Stimulated activated CD8-positive, alpha-beta memory T cell treated with anti-CD3 and anti-CD28 coated beads, Interleukin-12 subunit alpha, Interleukin-12 subunit beta, amount 100 ng/mL, for 4 hours (primary cell): ENCODE measurements around the gene MLKL.

Source experiments
- DNase-seq: peaks from one replicate; pipeline ENCODE4 v3.0.0-alpha.2; 2020; ENCODE audit warnings: low read depth

Gene MLKL

DNA sequence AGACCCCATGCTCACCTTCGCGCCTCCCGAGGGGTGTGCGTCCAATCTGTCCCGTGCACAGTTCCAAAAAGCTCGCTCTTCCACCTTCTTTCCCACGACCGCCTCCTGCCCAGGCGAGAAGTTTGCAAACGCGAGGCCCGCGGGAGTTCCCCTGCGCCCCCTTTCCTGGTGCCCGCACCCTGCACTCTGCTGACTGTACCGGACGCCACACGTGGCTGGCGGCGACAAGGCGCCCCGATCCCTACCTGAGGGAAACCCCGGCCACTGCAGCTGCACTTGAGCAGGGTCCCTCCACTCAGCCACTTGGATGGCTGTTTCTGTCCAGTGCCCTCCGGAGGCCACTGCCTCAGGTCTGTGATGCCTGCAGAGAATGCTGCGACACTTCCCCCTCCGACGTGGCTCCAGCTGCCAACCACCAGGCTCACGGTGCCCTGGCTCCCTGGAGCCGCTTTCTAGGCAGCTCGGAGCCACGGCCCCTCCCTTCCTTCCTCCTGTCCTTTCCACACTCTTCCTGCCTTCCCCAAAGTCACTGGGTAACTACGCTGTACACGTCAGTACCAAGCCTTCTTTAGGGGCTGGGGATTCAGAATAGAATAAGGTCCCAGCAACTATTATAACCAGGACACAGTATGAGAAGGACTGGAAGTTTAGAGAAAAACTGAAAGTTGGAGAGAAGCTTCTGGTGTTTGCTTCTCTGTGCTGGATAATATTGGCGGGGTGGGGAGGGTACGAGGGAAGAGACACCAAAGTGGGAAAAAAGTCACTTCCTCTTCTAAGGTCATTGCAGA is at the start of gene MLKL:
MLKL (minus strand) TSS at position 425 of the 788 bp plus-strand sequence. CDS start 5,105 bp downstream, outside the sequence.
- peak; percentile 57 for DNase-seq

DNA sequence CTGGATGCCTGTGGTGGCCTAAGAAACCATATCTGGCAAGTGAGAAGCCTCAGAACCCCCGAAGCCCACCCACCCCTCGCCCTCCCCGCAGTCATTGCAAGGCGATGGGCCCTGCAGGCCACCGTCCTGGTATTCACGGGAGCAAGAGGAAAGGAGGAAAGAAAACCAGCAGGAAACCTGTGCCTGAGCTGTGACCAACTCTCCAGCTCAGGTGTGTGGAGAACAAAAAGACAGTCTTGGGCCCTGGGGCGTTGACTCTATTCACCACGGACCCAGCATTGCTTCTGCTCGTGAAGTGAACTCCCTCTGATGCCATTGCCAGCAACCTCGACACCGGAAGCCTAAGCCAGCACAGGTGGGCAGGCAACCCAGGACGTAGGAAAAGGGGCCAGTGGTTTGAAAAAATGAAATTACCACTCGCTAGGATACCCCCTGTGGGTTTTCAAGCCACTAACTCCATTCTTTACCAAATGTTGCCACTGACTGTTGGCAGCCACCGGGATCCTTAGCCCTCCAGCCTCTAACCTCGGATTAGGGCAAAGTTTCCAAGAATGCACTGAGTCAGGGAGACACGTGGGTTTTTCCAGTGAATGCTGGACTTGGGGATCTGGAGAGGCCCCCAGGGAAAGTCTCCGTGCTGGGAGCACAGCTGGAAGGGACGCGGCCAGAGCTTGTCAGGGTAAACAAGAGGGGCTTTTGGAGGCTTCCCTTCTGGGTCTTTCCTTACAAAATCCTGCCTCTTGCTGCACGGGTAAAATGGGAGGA is 48.8 kb upstream of the MLKL start:
- DNase-seq = no peak

DNA sequence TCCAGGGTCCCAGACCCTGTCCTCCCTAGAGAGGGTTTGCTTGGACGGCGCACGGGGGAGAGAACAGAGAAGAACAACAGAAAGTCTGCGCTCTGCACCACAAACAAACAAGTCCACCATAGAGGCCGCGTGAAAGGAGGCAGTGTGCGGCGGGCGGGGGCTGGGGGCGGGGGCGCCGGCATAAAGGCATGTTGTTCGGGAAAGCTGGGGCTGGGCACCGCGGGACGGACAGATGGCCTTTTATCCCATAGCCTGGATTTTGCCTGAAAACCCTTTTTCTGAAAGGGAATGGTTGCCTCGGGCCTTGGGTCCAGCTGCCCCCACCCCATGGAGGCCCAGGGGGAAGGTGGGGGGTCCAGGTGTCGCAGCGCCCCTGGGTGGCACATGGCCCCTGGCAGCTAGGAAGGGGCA is 48.0 kb upstream of the MLKL start:
- DNase-seq = no peak

DNA sequence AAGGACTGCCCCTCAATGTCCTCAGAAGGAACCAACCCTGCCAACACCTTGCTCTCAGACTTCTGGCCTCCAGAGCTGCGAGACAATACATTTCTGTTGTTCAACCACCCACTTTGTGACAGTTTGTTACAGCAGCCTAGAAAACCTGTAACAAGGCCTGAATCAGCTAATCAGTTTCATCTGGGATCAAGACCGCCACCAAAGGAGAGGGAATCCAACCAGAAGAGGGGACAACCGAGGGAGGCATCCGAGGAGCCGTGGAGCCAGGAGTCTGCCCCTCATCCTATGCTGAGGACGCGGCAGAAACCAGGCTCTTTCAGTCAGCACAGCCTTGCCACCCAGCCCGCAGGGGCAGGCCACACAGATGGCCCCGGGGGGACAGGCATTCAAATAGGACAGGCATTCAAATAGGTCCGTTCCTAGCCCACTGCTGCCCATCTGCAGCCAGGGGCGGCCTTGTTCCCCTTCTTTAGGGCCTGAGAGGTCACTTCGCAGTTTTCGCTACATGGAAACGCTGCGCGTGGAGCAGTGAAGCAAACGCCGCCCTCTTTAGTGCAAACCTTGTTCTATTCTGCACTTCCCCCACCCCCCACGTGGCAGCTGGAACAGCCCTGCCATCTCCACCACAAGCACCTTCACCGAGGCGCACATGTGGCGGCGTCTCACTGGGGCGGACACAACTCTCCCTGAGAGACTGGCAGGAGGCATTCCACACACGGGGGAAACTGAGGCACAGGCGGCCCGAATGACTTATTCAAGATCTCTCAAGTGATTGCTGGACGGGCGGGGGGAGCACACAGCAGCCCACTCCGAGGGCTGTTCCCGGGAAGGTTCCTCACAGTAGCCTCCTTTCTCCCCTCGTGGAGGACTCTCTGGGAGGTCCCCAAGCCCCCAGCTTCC is 47.3 kb upstream of the MLKL start:
- no peak for DNase-seq

DNA sequence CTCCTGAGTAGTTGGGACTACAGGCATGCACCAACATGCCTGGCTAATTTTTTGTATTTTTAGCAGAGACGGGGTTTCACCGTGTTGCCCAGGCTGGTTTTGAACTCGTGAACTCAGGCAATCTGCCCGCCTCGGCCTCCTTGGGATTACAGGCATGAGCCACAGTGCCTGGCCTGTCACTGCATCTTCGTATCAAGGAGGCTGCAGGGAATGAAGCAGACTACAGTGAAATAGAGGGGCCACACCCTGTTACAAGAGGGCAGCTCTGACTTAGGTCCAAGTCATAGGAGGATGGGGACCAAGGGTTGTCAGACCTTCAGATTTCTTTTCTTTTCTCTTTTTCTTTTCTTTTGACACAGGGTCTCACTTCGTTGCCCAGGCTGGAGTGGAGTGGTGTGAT is 45.3 kb upstream of the MLKL start:
- no peak for DNase-seq

DNA sequence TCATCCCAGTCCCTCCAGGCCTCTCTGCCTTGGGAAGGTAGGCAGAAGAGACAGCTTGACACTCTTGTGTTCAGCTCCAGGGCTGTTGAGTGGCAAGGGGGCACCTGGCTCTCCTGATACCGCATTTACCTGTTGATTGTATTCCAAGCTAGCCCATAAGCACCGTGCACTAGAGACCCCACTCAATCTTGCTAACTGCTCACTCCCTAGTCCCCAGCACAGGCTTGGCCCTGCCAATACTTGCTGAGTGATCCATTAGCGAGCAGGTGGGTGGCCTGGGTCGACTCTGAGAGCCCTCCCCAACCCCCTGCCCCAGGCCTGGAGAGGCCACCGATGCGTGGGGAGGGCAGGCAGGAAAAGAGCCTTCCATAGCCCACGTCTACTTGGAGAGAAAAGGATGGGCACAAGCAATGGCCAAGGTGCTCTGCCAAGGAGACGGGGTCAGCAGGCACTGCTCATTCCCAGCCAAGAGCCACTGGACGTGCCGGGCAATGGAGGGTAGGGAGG is 44.5 kb upstream of the MLKL start:
- no peak for DNase-seq

DNA sequence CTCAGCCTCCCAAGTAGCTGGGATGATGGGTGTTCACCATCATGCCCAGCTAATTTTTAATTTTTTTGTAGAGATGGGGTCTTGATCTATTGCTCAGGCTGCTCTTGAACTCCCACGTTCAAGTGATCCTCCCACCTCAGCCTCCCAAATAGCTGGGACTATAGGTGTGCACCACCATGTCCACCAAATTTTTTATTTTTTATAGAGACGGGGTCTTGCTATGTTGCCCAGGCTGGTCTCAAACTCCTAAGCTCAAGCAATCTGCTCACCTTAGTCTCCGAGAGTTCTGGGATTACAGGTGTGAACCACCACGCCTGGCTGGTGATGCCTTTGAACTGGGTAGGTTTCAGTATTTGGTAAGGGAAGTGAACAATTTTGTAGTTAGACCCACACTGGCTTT is 43.9 kb upstream of the MLKL start:
- DNase-seq = no peak

DNA sequence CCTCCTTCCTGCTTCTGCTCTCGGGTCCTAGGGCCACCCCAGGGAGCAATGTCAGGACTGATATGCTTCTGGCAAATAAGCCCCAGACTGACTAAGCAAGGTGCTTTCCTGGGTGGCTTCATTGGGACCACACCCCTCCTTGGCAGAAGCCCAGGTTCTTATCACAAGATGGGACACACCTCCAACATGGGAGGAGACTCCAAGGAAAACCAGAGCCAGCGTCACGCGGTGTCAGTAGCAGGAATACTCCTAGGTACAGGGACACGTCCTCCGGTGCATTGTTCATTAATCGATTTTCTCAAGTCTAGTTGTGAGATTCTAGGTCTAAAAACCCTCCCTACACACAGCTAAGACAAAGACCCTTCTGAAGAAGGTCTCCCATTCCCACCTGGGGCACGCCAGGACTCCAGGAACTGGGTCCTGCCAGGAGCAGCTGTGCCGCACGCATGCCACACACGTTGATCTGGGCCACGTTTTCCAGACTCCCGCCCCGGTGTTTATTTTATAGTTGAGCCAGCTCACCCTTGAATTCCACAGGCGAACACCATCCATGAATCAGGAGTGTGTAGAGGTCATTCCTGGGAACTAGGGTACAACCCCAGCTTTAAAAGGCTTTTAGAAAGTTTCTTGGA is 43.1 kb upstream of the MLKL start:
- DNase-seq = no peak

DNA sequence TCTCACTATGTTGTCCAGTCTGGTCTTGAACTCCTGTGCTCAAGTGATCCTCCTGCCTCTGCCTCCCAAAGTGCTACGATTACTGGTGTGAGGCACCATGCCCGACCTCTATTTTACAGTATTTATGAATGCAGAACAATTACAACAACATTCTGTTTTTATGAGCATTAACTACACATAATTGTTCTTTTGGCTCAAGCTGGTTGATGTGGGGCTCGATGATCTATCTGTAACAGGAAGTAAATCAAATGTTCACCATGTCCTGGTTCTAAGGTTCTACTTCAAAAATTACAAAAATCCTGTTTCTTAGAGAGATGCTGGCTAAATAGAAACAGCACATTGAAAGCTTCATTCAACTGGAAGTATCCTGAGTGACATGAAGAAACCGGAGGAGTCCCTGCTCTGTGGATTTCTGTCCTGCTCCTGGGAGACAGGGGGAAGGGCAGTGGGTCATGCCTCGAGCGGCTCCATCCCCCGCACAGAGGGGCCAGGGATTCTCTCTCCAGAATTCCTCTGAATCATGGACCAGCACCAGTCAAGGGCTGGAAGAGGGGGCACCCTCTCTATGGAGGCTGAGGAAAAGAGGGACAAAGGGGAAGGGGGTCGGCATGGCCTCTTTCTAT is 42.5 kb upstream of the MLKL start:
- DNase-seq = no peak

DNA sequence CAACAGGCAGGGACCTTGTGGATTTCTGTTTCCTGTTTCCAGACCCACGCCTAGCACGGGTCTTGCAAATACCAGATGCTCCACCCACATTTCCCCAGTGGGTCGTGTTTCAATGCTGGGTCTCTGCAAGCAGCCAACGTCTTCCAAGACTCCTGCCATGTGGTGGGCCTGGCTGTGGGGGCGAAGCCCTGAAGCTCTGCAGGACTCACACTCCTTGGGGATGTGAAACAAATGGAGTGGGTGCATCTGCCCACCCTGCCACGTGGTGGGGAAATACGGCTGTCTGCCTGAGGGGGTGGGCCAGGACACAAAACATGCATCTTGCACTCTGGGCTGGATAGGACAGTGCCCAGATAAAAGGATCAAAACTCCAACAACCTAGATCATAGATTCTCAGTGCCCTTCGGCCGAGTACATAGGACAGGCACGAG is 41.4 kb upstream of the MLKL start:
- DNase-seq = no peak

DNA sequence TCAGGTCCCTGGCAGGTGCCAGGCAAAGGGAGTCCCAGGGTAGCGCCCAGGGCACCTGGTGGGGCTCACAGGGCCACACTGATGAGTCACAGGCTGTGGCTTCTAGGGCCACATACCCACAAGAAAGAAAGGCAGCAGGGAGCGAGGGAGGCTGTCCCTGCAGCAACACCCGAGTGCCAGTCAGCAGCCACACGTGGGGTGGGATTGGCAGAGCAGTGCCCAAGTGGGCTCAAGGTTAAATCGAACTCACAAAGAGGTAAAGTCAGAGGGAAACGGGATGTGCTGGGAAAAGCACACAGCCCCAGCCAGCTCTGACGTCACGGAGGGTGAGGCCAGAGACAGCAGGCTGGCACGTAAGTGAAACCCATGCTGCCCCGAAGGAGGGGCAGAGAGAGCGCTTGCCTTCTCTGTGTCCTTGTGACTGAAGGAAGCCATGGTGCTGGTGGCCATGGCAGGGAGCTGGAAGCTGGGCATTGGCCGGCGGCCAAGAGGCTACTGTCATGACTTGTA is 40.2 kb upstream of the MLKL start:
- DNase-seq = no peak

DNA sequence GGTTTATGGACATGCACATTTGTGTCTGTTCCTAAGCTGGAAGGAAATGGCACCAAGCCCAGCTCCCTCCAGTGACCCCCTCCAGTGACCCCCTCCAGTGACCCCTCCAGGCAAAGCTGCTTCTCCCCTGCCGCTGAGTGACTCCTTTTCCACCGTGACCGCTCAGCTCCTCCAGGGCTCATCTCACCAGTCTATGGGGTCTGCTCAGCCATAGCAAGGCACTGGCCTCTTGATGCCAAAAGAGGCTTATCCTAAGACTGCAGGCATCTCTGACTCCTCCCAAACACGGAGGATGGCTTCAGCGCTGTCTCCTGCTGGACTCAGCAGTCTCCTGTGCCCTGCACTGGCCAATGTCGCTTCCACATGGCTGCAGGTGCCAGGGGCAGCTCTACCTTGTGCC is 38.6 kb upstream of the MLKL start:
- no peak for DNase-seq

DNA sequence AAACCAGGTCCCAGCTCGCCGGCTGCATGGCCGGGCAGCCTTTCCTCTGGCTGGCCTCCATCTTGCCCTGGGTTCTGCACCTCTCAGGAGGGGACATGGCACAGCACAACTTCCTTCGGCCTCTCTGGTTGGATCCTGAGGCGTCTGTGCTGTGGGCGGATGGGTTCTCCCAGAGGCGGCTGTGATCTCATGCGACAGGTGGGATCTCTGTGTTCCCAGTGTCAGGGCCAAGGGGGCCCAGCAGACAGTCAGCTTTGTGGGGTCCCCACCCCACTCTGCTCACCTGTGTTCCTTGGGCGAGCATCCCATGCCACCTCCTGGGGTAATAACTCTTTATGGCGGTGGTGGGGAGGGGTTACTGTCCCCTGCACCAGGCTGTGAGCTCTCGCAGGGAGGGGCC is 38.2 kb upstream of the MLKL start:
- DNase-seq = no peak

DNA sequence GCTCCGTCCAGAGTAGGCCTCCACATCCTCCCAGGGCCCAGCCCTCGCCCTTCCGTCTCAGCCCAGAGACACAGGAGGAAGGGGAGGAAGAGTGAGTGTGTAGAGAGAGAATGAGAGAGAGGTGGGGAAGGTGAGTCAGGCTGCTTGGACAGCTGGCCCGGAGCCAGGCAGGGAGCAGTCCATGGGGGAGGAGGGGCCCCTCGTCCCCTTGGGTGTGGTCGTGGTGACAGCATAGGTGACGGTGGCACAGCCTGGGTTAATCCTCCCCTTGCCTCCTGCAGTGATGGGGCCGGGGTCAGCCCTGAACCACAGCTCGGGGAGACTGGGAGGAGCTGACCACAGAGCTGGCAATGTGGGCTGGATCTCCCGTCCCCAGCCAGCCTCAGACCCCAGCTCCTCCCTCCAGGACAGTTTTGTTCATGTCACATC is 37.5 kb upstream of the MLKL start:
- DNase-seq = no peak

DNA sequence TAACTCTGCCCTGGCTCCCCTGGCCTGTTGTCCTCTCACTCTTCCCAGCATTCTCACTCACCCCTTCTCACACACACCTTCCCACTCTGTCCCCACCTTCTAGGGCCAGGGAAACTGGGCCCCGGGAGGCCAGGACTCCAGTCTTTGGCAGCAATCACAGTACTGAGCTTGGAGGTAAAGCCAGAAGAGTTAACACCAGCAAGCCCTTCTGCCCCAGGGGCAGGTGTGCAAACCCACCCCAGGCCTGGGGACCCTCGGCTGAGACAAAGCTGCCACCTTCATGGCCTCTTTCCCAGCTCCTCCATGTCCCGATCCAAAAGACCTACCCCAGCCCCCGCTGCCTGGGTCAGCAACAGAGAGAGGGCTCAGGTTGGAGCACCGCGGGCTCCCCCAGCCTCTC is 36.9 kb upstream of the MLKL start:
- DNase-seq = no peak

DNA sequence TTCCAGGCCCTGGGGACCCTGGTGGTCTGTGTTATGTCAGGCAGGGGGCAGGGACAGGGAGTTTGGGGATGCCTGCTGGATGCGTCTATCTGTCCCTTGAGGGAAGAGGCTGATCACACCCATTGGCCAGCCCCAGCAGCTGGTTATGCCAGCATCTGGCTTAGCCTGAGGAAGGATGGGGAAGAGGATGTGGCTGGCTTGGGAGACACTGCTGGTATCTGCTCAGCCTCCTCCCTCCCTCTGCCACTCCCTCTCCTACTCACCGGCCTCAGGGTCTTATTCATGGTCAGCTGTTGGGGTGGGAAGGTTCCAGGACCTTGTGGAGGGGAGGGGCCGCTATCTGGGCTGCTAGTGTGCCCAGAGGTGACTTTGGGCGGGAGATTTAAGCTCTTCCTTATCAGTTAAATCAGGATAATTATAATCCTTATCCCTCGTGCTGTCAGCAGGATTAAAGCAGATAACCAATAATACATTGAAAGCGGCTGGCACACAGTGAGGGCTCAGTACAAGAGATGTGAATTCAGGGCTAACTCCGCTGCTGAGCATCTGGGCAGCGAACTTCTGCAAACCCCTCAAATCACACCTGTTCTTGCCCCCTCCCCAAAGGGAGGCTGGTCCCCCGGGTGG is 36.0 kb upstream of the MLKL start:
- no peak for DNase-seq

DNA sequence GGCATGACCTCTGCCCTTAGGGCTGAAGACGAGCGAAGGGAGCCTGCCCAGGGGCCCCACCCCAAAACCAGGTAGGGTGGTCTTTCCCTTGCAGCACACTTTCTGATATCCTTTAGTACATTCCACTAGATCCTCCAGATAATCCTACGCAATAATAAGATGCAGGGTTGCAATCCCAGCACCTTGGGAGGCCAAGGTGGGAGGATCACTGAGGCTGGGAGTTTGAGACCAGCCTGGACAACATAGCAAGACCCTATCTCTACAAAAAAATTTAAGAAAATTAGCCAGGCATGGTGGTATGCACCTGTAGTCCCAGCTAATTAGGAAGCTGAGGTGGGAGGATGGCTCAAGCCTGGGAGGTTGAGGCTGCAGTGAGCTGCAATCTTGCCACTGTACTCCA is 34.9 kb upstream of the MLKL start:
- DNase-seq = no peak

DNA sequence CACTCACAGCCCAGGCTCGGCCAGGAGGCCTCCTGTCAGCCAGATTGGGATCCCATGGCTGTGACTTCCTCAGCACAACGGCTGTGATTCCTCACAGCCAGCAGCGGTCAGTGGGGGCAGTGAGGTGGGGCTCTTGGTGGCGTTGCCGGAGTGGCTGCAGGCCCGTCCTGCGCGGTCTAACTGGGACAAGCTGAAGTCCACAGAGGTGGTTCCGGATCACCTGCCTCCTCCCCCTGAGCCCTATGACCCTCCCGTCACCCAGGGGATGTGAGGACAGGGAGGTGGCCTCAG is 34.4 kb upstream of the MLKL start:
- DNase-seq = no peak

DNA sequence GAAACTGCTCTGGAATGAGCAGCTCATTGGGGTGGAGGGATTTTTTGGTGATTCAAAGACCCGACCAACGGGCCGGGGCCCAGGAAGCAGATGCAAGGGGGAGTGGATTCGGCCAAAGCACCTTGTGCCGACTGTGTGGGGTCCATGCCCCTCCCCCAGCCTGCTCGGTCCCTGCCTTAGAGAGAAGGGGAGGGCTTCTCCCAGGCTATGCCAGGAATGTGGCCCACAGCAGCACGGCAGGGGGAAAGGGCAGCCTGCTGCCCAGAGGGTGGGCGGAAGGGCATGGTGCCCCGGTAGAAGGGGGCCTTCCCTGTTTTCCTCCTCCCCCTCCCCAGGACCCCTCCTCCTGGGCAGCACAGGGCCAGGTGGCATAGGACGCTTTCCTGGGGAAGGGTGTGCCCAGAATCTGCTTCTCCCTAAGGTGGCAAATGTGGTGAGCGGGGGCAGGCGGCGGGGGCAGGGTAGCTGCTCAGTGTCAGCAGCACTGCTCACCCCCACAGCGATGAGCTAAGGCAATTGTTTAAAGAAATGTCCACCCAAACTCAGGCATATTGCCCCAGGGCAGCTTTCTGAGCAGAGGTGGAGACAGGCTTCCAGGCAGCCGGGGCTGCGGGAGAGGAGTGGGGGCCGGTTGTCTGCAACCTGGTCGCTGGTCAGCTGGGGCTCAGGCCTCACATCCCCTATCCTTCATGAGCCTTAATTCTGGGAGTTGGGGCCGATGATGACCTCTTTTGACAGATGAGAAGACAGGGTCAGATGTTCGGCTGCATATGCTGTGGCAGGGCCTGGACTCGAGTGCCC is 33.9 kb upstream of the MLKL start:
- DNase-seq = no peak
